C4-2B (cell line): ENCODE data around the gene SLC25A28.

ENCODE experiments used
- CTCF ChIP-seq: fragments of 450-650 bp; conservative IDR thresholded peaks from 2 replicates; pipeline ENCODE4 v1.5.1; 2017; ENCODE audit warnings: mild to moderate bottlenecking
- ZFX ChIP-seq: fragments of 450-650 bp; IDR thresholded peaks from 2 replicates; pipeline ENCODE4 v1.6.1; 2017

- no peak for TF ChIP-seq CTCF
- no peak for TF ChIP-seq ZFX
Measured at GRCh38 chr10:99571816-99572215, 48.4 kb downstream of the SLC25A28 start.
